Measurements from ENCODE around the gene GABRB2.

Gene GABRB2

DNA sequence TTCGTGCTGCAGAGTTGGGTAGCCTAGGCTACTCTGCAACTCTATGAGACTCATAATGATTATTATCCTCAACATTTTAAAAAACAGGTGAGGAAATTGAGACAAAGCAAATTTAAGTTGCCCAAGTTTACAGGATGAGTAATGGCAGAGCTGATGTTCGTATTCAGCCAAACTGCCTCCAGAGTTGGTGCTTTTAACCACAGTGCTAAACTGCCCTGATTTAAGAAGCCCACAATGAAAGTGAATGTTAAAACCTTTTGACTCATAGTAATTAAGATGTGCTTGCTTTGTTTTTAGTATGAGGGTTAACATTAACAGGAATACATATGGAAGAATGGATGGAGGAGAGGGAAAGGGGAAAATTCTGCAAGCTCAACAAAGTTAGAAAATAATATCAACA is 15.9 kb upstream of the GABRB2 start:
- Histone ChIP-seq H3K36me3 (replicated peaks) (no peaks in the 10 kb centered on the region), H3K4me3 (ENCODE audit: low read depth, low read length) (no peak overlapping the region), H3K27me3 (replicated peaks) (no peaks in the 10 kb centered on the region), H3K27ac (no peak overlapping the region)
- TF ChIP-seq CTCF (IDR thresholded peaks at IDR 0.05; ENCODE audit: low read depth, low read length, missing control alignments) = no peak
- no peak for DNase-seq
- in situ Hi-C loops (cut with HindIII; ENCODE audit: low pct_ligation_motif_present, low sequenced_read_pairs) = no loop called here

GRCh38 chr5:161549106-161549505 is 2.6 kb upstream of the GABRB2 start:
- no peaks in the 10 kb centered on the region for H3K36me3 ChIP-seq (replicated peaks)
- no peak for DNase-seq
- no peak for TF ChIP-seq CTCF (IDR thresholded peaks at IDR 0.05; ENCODE audit: low read depth, low read length, missing control alignments)
- peaks cover 21% of the 10 kb centered on the region for H3K27me3 ChIP-seq (replicated peaks)
- in situ Hi-C loops (cut with HindIII; ENCODE audit: low pct_ligation_motif_present, low sequenced_read_pairs) = no loop called here
- H3K27ac ChIP-seq = no peak overlapping the region
- H3K4me3 ChIP-seq (ENCODE audit: low read depth, low read length) = no peak overlapping the region

DNA sequence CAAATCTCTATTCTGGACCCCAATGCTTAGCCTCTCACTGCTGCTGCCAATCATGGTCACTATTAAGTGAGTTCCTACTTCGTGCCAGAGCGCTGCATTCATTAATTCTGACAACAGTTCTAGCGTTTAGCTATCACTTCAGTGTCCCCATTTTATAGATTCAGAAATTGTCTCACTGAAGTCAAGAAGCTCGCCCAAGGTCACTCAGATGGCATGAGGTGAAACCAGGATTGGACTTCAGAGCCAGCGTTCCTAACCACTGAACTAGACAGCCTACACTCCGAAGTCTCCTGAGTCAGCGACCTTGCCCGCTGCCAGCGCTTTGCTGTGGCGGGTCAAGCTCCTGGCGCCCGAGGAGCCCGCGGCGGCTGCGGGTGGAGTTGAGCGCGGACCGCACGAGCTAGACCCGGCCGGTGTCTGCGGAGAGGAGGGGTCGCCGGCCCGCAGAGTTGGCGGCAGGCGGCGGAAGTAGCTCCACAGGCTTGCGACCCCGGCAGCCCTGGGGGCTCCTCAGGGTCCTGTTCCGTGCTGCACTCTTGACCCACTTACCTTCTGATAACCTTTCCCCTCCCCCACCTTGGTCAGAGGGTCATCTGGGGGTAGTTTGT is 2.1 kb upstream of the GABRB2 start:
- Histone ChIP-seq H3K27me3 (replicated peaks) (peaks cover 21% of the 10 kb centered on the region), H3K4me3 (ENCODE audit: low read depth, low read length) (no peak overlapping the region), H3K36me3 (replicated peaks) (no peaks in the 10 kb centered on the region), H3K27ac (no peak overlapping the region)
- TF ChIP-seq CTCF (IDR thresholded peaks at IDR 0.05; ENCODE audit: low read depth, low read length, missing control alignments) = no peak
- in situ Hi-C loops (cut with HindIII; ENCODE audit: low pct_ligation_motif_present, low sequenced_read_pairs) = no loop called here
- DNase-seq = no peak

- Histone ChIP-seq H3K4me3 (ENCODE audit: low read depth, low read length) (no peak overlapping the region), H3K36me3 (replicated peaks) (no peaks in the 10 kb centered on the region), H3K27me3 (replicated peaks) (peaks cover 21% of the 10 kb centered on the region), H3K27ac (no peak overlapping the region)
- no peak for DNase-seq
- no peak for TF ChIP-seq CTCF (IDR thresholded peaks at IDR 0.05; ENCODE audit: low read depth, low read length, missing control alignments)
- in situ Hi-C loops (cut with HindIII; ENCODE audit: low pct_ligation_motif_present, low sequenced_read_pairs) = no loop called here
Observed at GRCh38 chr5:161547738-161548486, 1.4 kb upstream of the GABRB2 start.

- H3K4me3 ChIP-seq (ENCODE audit: low read depth, low read length) = no peak overlapping the region
- no peak overlapping the region for H3K27ac ChIP-seq
- no peak for DNase-seq
- no peak for TF ChIP-seq CTCF (IDR thresholded peaks at IDR 0.05; ENCODE audit: low read depth, low read length, missing control alignments)
- peaks cover 21% of the 10 kb centered on the region for H3K27me3 ChIP-seq (replicated peaks)
- no peaks in the 10 kb centered on the region for H3K36me3 ChIP-seq (replicated peaks)
- in situ Hi-C loops (cut with HindIII; ENCODE audit: low pct_ligation_motif_present, low sequenced_read_pairs) = no loop called here
Observed at GRCh38 chr5:161547406-161547737, 847 bp upstream of the GABRB2 start.

GRCh38 chr5:161546095-161546469 is 443 bp downstream of the GABRB2 start:
- H3K27me3 ChIP-seq (replicated peaks) = peaks cover 21% of the 10 kb centered on the region

More at GRCh38 chr5:161546095-161546469, 443 bp downstream of the GABRB2 start:
- no peak overlapping the region for H3K4me3 ChIP-seq (ENCODE audit: low read depth, low read length)
- no peak for TF ChIP-seq CTCF (IDR thresholded peaks at IDR 0.05; ENCODE audit: low read depth, low read length, missing control alignments)
- in situ Hi-C loops (cut with HindIII; ENCODE audit: low pct_ligation_motif_present, low sequenced_read_pairs) = no loop called here
- H3K27ac ChIP-seq = no peak overlapping the region
- no peak for DNase-seq
- H3K36me3 ChIP-seq (replicated peaks) = no peaks in the 10 kb centered on the region
